ENCODE data around the gene STC2. TPM values are rescaled to one million over a fixed set of nuclear protein-coding genes. Genes with fewer than 3 reads are reported as not detected.
"Not testable (repeated sequence)": the region's sequence is repeated elsewhere in the genome, so short reads cannot be mapped to it uniquely, and the experiment has no call there.

STC2 gene
- total and polyA plus RNA-seq, 2 experiments from 2014 or later: 27.3 to 132 TPM

GRCh38 chr5:173371400-173371799, 43.2 kb upstream of the STC2 start (continued):
- TF ChIP-seq ZNF462 (CRISPR knock-in tag; IDR thresholded peaks at IDR 0.05) (no peak), ZNF331 (CRISPR knock-in tag; IDR thresholded peaks at IDR 0.05; ENCODE audit: low read depth) (no peak), CTCF (conservative IDR thresholded peaks at IDR 0.05; ENCODE audit: low read depth in 2 of 2) (no peak), EZH2 (IDR thresholded peaks at IDR 0.05; ENCODE audit: low read depth, unreplicated experiment) (no peak), REST (IDR thresholded peaks at IDR 0.05; ENCODE audit: unreplicated experiment) (no peak)

GRCh38 chr5:173363406-173363805, 35.2 kb upstream of the STC2 start:
- H3K27me3 ChIP-seq (ENCODE audit: insufficient read depth); H3K9me2 ChIP-seq (ENCODE audit: insufficient read depth); H3K27me3 Mint-ChIP-seq (ENCODE audit: insufficient read depth, low read depth, poor library complexity); H3K79me2 ChIP-seq (replicated peaks; ENCODE audit: insufficient read depth); H3K27ac ChIP-seq (ENCODE audit: low read depth); ATAC-seq; H3K4me3 Mint-ChIP-seq; H3F3A ChIP-seq (replicated peaks; ENCODE audit: low read depth); H3K4me3 ChIP-seq; H4K20me1 ChIP-seq (replicated peaks; ENCODE audit: insufficient read depth); H3K4me1 Mint-ChIP-seq; H3K4me2 ChIP-seq; H3K36me3 ChIP-seq (ENCODE audit: insufficient read depth); DNase-seq (ENCODE audit: low spot score); H3K4me1 ChIP-seq (ENCODE audit: insufficient read depth); H2AFZ ChIP-seq; H3K27ac Mint-ChIP-seq; H3K36me3 Mint-ChIP-seq (ENCODE audit: low read depth): not testable (repeated sequence)
- peaks cover 19% of the 10 kb centered on the region; the same call in 2 of the 3 replicates for H3K9me3 Mint-ChIP-seq

All from GM23338 (cell line).